Hindlimb muscle (tissue), 1 donor: ENCODE measurements around the gene TMEM174. TPM values are rescaled to one million over a fixed set of nuclear protein-coding genes. Genes with fewer than 3 reads are reported as not detected.

Source experiments
- polyA plus RNA-seq: library from polyadenylated mRNA; unstranded; fragments of 120-200 nt; gene quantifications from one replicate; pipeline ENCODE4 v1.2.1, GENCODE V29; 2013; ENCODE audit not compliant: insufficient read length

Gene TMEM174
- polyA plus RNA-seq, 1 donor = not detected

Other genes starting within 250 kb of the TMEM174 start
- 18.1 TPM for gene FCHO2, start 217.2 kb upstream of the TMEM174 start, polyA plus RNA-seq
- gene TMEM171, start 52.6 kb upstream of the TMEM174 start, polyA plus RNA-seq = 0.88 TPM